LHCN-M2 (cell line): Measurements from ENCODE around the gene ZFP36. TPM values are rescaled to one million over a fixed set of nuclear protein-coding genes. Genes with fewer than 3 reads are reported as not detected.

Experiments
- DNase-seq: peaks from one replicate; pipeline ENCODE4 v3.0.0-alpha.2; 2012; ENCODE audit warnings: low read depth
- total RNA-seq: library from RNA; depleted of rRNA; stranded (reverse); fragments of >200 nt; gene quantifications from 2 replicates; pipeline ENCODE4 v1.2.3, GENCODE V29; 2014

The ZFP36 gene
- total RNA-seq, 1 experiment from 2014 or later: 15.0 TPM

GRCh38 chr19:39419003-39419402 lies 12.4 kb downstream of the ZFP36 start:
- no peak for DNase-seq

GRCh38 chr19:39420769-39421168 lies 14.1 kb downstream of the ZFP36 start:
- no peak for DNase-seq

- DNase-seq: no peak
These were observed 15.4 kb downstream of the ZFP36 start for GRCh38 chr19:39422020-39422419.

GRCh38 chr19:39423258-39424086 lies 16.8 kb downstream of the ZFP36 start:
- DNase-seq: no peak

GRCh38 chr19:39424934-39425333 lies 18.3 kb downstream of the ZFP36 start:
- DNase-seq: no peak

GRCh38 chr19:39425744-39426143 lies 19.1 kb downstream of the ZFP36 start:
- DNase-seq: no peak

GRCh38 chr19:39426170-39426569 lies 19.5 kb downstream of the ZFP36 start:
- DNase-seq: no peak

GRCh38 chr19:39427707-39428106 lies 21.1 kb downstream of the ZFP36 start:
- no peak for DNase-seq

GRCh38 chr19:39428283-39429112 lies 21.9 kb downstream of the ZFP36 start:
- DNase-seq: peak; percentile 75

GRCh38 chr19:39430675-39431593 lies 24.3 kb downstream of the ZFP36 start:
- DNase-seq: peak; percentile 59

- DNase-seq: no peak
These were observed 26.0 kb downstream of the ZFP36 start for GRCh38 chr19:39432677-39433025.

GRCh38 chr19:39433480-39434079 lies 26.9 kb downstream of the ZFP36 start:
- no peak for DNase-seq

- DNase-seq: no peak
These were observed 27.8 kb downstream of the ZFP36 start for GRCh38 chr19:39434123-39435076.

GRCh38 chr19:39435499-39436349 lies 29.1 kb downstream of the ZFP36 start, which contains the start of gene RPS16:
TSS of gene RPS16 (minus strand) at chr19:39435949. CDS start at chr19:39435895, 54 bp downstream.
- peak; percentile 96 for DNase-seq

GRCh38 chr19:39436350-39436716 lies 29.7 kb downstream of the ZFP36 start:
- DNase-seq: no peak

GRCh38 chr19:39438270-39438934 lies 31.8 kb downstream of the ZFP36 start:
- no peak for DNase-seq

- no peak for DNase-seq
These were observed 38.0 kb downstream of the ZFP36 start for GRCh38 chr19:39444598-39445195.
